ENCODE results near the gene UMPS. TPM values are rescaled to one million over a fixed set of nuclear protein-coding genes. Genes with fewer than 3 reads are reported as not detected.
A peak's percentile ranks its signal among the peaks of the same experiment; 100 is the strongest.

UMPS gene
- total RNA-seq, 1 donor from 2014 or later: 38.3 TPM

GRCh38 chr3:124714223-124714853 lies 15.9 kb upstream of the UMPS start:
- Histone ChIP-seq H3K27me3 (ENCODE audit: insufficient read depth, low read length) (no peaks in the 10 kb centered on the region), H3K79me2 (ENCODE audit: insufficient read depth, low read length) (no peaks in the 10 kb centered on the region), H3K9ac (ENCODE audit: low read length) (no peak overlapping the region), H2AFZ (ENCODE audit: low read depth, low read length) (no peak overlapping the region), H3K4me1 (ENCODE audit: insufficient read depth, low read length) (no peaks in the 10 kb centered on the region), H3K4me2 (ENCODE audit: low read length) (no peak overlapping the region), H4K20me1 (ENCODE audit: insufficient read depth, low read length) (no peaks in the 10 kb centered on the region), H3K9me3 (ENCODE audit: insufficient read depth, low read depth, low read length) (no peaks in the 10 kb centered on the region), H3K36me3 (ENCODE audit: insufficient read depth, low read length) (peaks cover 12% of the 10 kb centered on the region), H3K27ac (ENCODE audit: low read depth, low read length) (no peak overlapping the region), H3K4me3 (ENCODE audit: insufficient read depth, low read depth, low read length) (no peak overlapping the region)
- Mint-ChIP-seq H3K27ac (ENCODE audit: unreplicated experiment) (no peak overlapping the region), H3K27me3 (ENCODE audit: low read depth, unreplicated experiment) (peaks cover 2% of the 10 kb centered on the region), H3K4me3 (ENCODE audit: unreplicated experiment) (no peak overlapping the region), H3K9me3 (ENCODE audit: unreplicated experiment) (peaks cover 3% of the 10 kb centered on the region), H3K36me3 (ENCODE audit: low read depth, unreplicated experiment) (peaks cover 6% of the 10 kb centered on the region), H3K4me1 (ENCODE audit: low read depth, unreplicated experiment) (peaks cover 2% of the 10 kb centered on the region)
- no peak for FAIRE-seq
- DNase-seq (ENCODE audit: low read depth): no peak
- TF ChIP-seq CTCF (IDR thresholded peaks at IDR 0.05; ENCODE audit: insufficient read depth, low read depth, low read length): no peak
- no peak for TF ChIP-seq EZH2 (IDR thresholded peaks at IDR 0.05; ENCODE audit: insufficient read depth, low read length)

- H3K9me3 ChIP-seq (ENCODE audit: insufficient read depth, low read depth, low read length): no peaks in the 10 kb centered on the region
- H3K4me1 ChIP-seq (ENCODE audit: insufficient read depth, low read length): no peaks in the 10 kb centered on the region
- Mint-ChIP-seq H3K4me3 (ENCODE audit: unreplicated experiment) (no peak overlapping the region), H3K36me3 (ENCODE audit: low read depth, unreplicated experiment) (peaks cover 5% of the 10 kb centered on the region), H3K27ac (ENCODE audit: unreplicated experiment) (no peak overlapping the region), H3K27me3 (ENCODE audit: low read depth, unreplicated experiment) (no peaks in the 10 kb centered on the region), H3K4me1 (ENCODE audit: low read depth, unreplicated experiment) (no peaks in the 10 kb centered on the region), H3K9me3 (ENCODE audit: unreplicated experiment) (no peaks in the 10 kb centered on the region)
- H3K4me3 ChIP-seq (ENCODE audit: insufficient read depth, low read depth, low read length): no peak overlapping the region
- TF ChIP-seq CTCF (IDR thresholded peaks at IDR 0.05; ENCODE audit: insufficient read depth, low read depth, low read length) (no peak), EZH2 (IDR thresholded peaks at IDR 0.05; ENCODE audit: insufficient read depth, low read length) (no peak)
- no peaks in the 10 kb centered on the region for H3K79me2 ChIP-seq (ENCODE audit: insufficient read depth, low read length)
- no peaks in the 10 kb centered on the region for H4K20me1 ChIP-seq (ENCODE audit: insufficient read depth, low read length)
- H3K27ac ChIP-seq (ENCODE audit: low read depth, low read length): no peak overlapping the region
- no peak overlapping the region for H3K4me2 ChIP-seq (ENCODE audit: low read length)
- H3K27me3 ChIP-seq (ENCODE audit: insufficient read depth, low read length): no peaks in the 10 kb centered on the region
- no peak for FAIRE-seq
- no peak overlapping the region for H3K9ac ChIP-seq (ENCODE audit: low read length)
- no peak for DNase-seq (ENCODE audit: low read depth)
- H2AFZ ChIP-seq (ENCODE audit: low read depth, low read length): no peak overlapping the region
- H3K36me3 ChIP-seq (ENCODE audit: insufficient read depth, low read length): peaks cover 9% of the 10 kb centered on the region
Observed at GRCh38 chr3:124722589-124722988, 7.7 kb upstream of the UMPS start.

- H4K20me1 ChIP-seq (ENCODE audit: insufficient read depth, low read length): no peaks in the 10 kb centered on the region
- peaks cover 10% of the 10 kb centered on the region for H3K4me1 ChIP-seq (ENCODE audit: insufficient read depth, low read length)
- H3K4me3 Mint-ChIP-seq (ENCODE audit: unreplicated experiment): peak overlapping the region; percentile 99
- H3K27ac ChIP-seq (ENCODE audit: low read depth, low read length): peak overlapping the region; percentile 93
- DNase-seq (ENCODE audit: low read depth) (no peak), FAIRE-seq (no peak)
- peak overlapping the region; percentile 100 for H2AFZ ChIP-seq (ENCODE audit: low read depth, low read length)
- H3K79me2 ChIP-seq (ENCODE audit: insufficient read depth, low read length): peaks cover 53% of the 10 kb centered on the region
- H3K9ac ChIP-seq (ENCODE audit: low read length): peak overlapping the region; percentile 98
- TF ChIP-seq CTCF (IDR thresholded peaks at IDR 0.05; ENCODE audit: insufficient read depth, low read depth, low read length): no peak
- no peak for TF ChIP-seq EZH2 (IDR thresholded peaks at IDR 0.05; ENCODE audit: insufficient read depth, low read length)
- H3K9me3 Mint-ChIP-seq (ENCODE audit: unreplicated experiment): no peaks in the 10 kb centered on the region
- H3K27ac Mint-ChIP-seq (ENCODE audit: unreplicated experiment): peak overlapping the region; percentile 97
- no peaks in the 10 kb centered on the region for H3K9me3 ChIP-seq (ENCODE audit: insufficient read depth, low read depth, low read length)
- no peaks in the 10 kb centered on the region for H3K27me3 Mint-ChIP-seq (ENCODE audit: low read depth, unreplicated experiment)
- H3K36me3 Mint-ChIP-seq (ENCODE audit: low read depth, unreplicated experiment): no peaks in the 10 kb centered on the region
- H3K36me3 ChIP-seq (ENCODE audit: insufficient read depth, low read length): peaks cover 3% of the 10 kb centered on the region
- peak overlapping the region; percentile 91 for H3K4me2 ChIP-seq (ENCODE audit: low read length)
- peak overlapping the region; percentile 100 for H3K4me3 ChIP-seq (ENCODE audit: insufficient read depth, low read depth, low read length)
- peaks cover 4% of the 10 kb centered on the region for H3K4me1 Mint-ChIP-seq (ENCODE audit: low read depth, unreplicated experiment)
- no peaks in the 10 kb centered on the region for H3K27me3 ChIP-seq (ENCODE audit: insufficient read depth, low read length)
Observed at GRCh38 chr3:124730941-124731297, 667 bp downstream of the UMPS start.
